GM23248 (cell line): Measurements from ENCODE around the gene KCND2. TPM values are rescaled to one million over a fixed set of nuclear protein-coding genes. Genes with fewer than 3 reads are reported as not detected.
A peak's percentile ranks its signal among the peaks of the same experiment; 100 is the strongest.
"Not testable (repeated sequence)": the region's sequence is repeated elsewhere in the genome, so short reads cannot be mapped to it uniquely, and the experiment has no call there.

Source experiments
- DNase-seq: peaks from one replicate; pipeline ENCODE4 v3.0.0-alpha.2; 2015
- H2AFZ ChIP-seq: fragments of 200-600 bp; sonication (generic); 2 replicates; pipeline ENCODE4 v1.6.1; 2016; ENCODE audit warnings: antibody characterized with exemption
- H3F3A ChIP-seq: fragments of 200-600 bp; sonication (generic); 2 replicates; pipeline ENCODE4 v1.6.1; 2016; ENCODE audit warnings: mild to moderate bottlenecking, antibody characterized with exemption, mixed run types; ENCODE audit not compliant: insufficient read depth
- H3K27ac ChIP-seq: fragments of 200-600 bp; sonication (generic); 2 replicates; pipeline ENCODE4 v1.5.1; 2016; ENCODE audit warnings: mild to moderate bottlenecking
- H3K27me3 ChIP-seq: fragments of 200-600 bp; sonication (generic); replicated peaks from 2 replicates; pipeline ENCODE4 v1.6.1; 2016; ENCODE audit warnings: mild to moderate bottlenecking; ENCODE audit not compliant: insufficient read depth
- H3K36me3 ChIP-seq: fragments of 200-600 bp; sonication (generic); 2 replicates; pipeline ENCODE4 v1.6.1; 2016; ENCODE audit warnings: low read depth, mild to moderate bottlenecking
- H3K4me1 ChIP-seq: fragments of 200-600 bp; sonication (generic); 2 replicates; pipeline ENCODE4 v1.6.1; 2016; ENCODE audit warnings: mild to moderate bottlenecking; ENCODE audit not compliant: insufficient read depth
- H3K4me2 ChIP-seq: fragments of 200-600 bp; sonication (generic); one replicate; pipeline ENCODE4 v1.6.1; 2016; ENCODE audit warnings: mild to moderate bottlenecking; ENCODE audit not compliant: unreplicated experiment
- H3K4me3 ChIP-seq: fragments of 200-600 bp; sonication (generic); 2 replicates; pipeline ENCODE4 v1.5.1; 2016; ENCODE audit warnings: mild to moderate bottlenecking
- H3K79me2 ChIP-seq: fragments of 200-600 bp; sonication (generic); 2 replicates; pipeline ENCODE4 v1.6.1; 2016; ENCODE audit warnings: mild to moderate bottlenecking; ENCODE audit not compliant: insufficient read depth
- H3K9ac ChIP-seq: fragments of 200-600 bp; sonication (generic); 2 replicates; pipeline ENCODE4 v1.6.1; 2016; ENCODE audit warnings: mild to moderate bottlenecking
- H3K9me2 ChIP-seq: fragments of 200-600 bp; sonication (generic); 2 replicates; pipeline ENCODE4 v1.6.1; 2016; ENCODE audit warnings: mixed run types, mild to moderate bottlenecking, moderate library complexity; ENCODE audit not compliant: insufficient read depth
- H3K9me3 ChIP-seq: fragments of 200-600 bp; sonication (generic); one replicate; pipeline ENCODE4 v1.6.1; 2017; ENCODE audit warnings: low read depth
- H4K20me1 ChIP-seq: fragments of 200-600 bp; sonication (generic); 2 replicates; pipeline ENCODE4 v1.6.0; 2016; ENCODE audit not compliant: insufficient read depth
- EZH2 ChIP-seq: fragments of 200-600 bp; sonication (generic); IDR thresholded peaks from 2 replicates; pipeline ENCODE4 v1.6.1; 2018; ENCODE audit warnings: antibody characterized with exemption, mild to moderate bottlenecking; ENCODE audit not compliant: insufficient read depth, poor library complexity, severe bottlenecking
- EZH2phosphoT487 ChIP-seq: fragments of 200-600 bp; sonication (generic); IDR thresholded peaks from 2 replicates; pipeline ENCODE4 v1.6.1; 2018; ENCODE audit warnings: antibody characterized with exemption, moderate library complexity, mild to moderate bottlenecking, low read depth; ENCODE audit not compliant: insufficient read depth
- WGBS, 2 experiments: methylation state at CpG; one replicate each; pipeline ENCODE4 v1.1.6; 2015 to 2017; ENCODE audit warnings: low lambda C conversion rate in 2 of 2, low coverage in 1 of 2; ENCODE audit errors: missing lambda C conversion rate in 2 of 2; 5-methylcytosine and 5-hydroxymethylcytosine counted together
- in situ Hi-C: fragments of 300-500 bp; cut with MboI; formaldehyde crosslinking; loops from 2 replicates; pipeline ENCODE4 v1.15.0; 2020
- polyA plus RNA-seq: library from polyadenylated mRNA; unstranded; fragments of >200 nt; fragmentation: Nextera tagmentation; extraction: Ambion mirVana; gene quantifications from 2 replicates; pipeline ENCODE4 v1.2.1, GENCODE V29; 2016
- total RNA-seq: library from RNA; depleted of rRNA; stranded (reverse); fragments of >200 nt; shearing (Covaris generic); gene quantifications from 2 replicates; pipeline ENCODE4 v1.2.3, GENCODE V29; 2014

KCND2 gene
- total and polyA plus RNA-seq, 2 experiments from 2014 or later: 0.35 to 1.5 TPM

DNA sequence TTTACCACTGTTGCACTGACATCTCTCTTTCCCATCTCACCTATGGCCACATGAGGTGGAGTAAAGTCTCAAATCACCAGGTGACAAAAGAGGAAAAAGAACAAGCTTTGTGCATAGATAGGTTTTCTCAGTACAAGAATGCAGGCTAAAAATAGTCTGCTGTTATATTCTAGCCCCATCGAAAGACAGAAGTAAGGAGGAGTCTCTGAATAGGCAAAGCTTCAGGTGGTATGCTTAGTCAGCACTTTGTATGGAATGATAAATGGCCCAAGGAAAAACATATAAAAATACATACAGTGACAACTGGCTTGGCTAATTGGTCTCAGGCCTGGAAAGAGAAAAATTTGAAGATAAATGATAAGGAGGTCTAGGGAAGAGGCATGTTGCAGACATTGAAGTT, 39.6 kb upstream of the KCND2 start:
- no peak for TF ChIP-seq EZH2
- TF ChIP-seq EZH2phosphoT487: no peak
- H3K4me3 ChIP-seq: no peak overlapping the region
- no peaks in the 10 kb centered on the region for H3K36me3 ChIP-seq
- H4K20me1 ChIP-seq: no peaks in the 10 kb centered on the region
- no peaks in the 10 kb centered on the region for H3F3A ChIP-seq
- no peaks in the 10 kb centered on the region for H3K27me3 ChIP-seq
- no peaks in the 10 kb centered on the region for H3K79me2 ChIP-seq
- DNase-seq: no peak
- no peak overlapping the region for H3K4me2 ChIP-seq
- H3K9me3 ChIP-seq: no peaks in the 10 kb centered on the region
- H3K9me2 ChIP-seq: no peaks in the 10 kb centered on the region
- no peaks in the 10 kb centered on the region for H3K4me1 ChIP-seq
- H3K27ac ChIP-seq: no peak overlapping the region
- in situ Hi-C loops: no loop called here
- no peak overlapping the region for H3K9ac ChIP-seq
- WGBS, 2 experiments: 6 to 16% methylated on average over 1 of the region's 1 CpG
- no peak overlapping the region for H2AFZ ChIP-seq

DNA sequence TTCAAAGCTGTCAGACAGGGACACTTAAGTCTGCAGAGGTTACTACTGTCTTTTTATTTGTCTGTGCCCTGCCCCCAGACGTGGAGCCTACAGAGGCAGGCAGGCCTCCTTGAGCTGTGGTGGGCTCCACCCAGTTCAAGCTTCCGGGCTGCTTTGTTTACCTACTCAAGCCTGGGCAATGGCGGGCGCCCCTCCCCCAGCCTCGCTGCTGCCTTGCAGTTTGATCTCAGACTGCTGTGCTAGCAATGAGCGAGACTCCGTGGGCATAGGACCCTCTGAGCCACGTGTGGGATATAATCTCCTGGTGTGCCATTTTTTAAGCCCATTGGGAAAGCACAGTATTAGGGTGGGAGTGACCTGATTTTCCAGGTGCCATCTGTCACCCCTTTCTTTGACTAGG, 32.6 kb upstream of the KCND2 start:
- H3K9me3 ChIP-seq, DNase-seq, H3K27ac ChIP-seq, in situ Hi-C loops, H3K9ac ChIP-seq, H3K36me3 ChIP-seq, H4K20me1 ChIP-seq, H3F3A ChIP-seq, H3K4me1 ChIP-seq, H3K9me2 ChIP-seq, H2AFZ ChIP-seq, H3K4me3 ChIP-seq, H3K27me3 ChIP-seq, H3K79me2 ChIP-seq, H3K4me2 ChIP-seq: not testable (repeated sequence)
- WGBS, 2 experiments: 29 to 42% methylated on average over 7 to 8 of the region's 8 CpGs

DNA sequence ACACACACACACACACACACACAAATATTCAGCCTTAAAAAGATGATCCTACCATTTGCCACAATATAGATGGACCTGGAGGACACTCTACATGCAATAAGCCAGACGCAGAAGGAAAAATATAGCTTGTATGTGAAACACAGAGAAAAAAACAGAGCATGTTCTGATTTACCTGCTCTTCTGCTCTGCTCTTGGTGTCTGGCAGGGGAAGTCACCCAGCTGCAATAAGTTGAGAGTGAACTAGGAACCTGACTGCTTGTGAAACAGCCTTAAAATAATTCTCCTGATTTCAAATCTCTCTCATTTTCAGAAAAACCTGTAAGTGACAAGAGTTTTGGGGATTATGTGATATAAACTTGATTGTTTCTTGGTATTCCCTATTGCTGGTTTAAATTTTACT, 31.0 kb upstream of the KCND2 start:
- no peaks in the 10 kb centered on the region for H3K27me3 ChIP-seq
- DNase-seq: no peak
- H3K4me2 ChIP-seq: no peak overlapping the region
- in situ Hi-C loops: no loop called here
- H4K20me1 ChIP-seq: no peaks in the 10 kb centered on the region
- H2AFZ ChIP-seq: no peak overlapping the region
- H3K79me2 ChIP-seq: no peaks in the 10 kb centered on the region
- H3K9me3 ChIP-seq: no peaks in the 10 kb centered on the region
- H3F3A ChIP-seq: no peaks in the 10 kb centered on the region
- no peaks in the 10 kb centered on the region for H3K9me2 ChIP-seq
- H3K9ac ChIP-seq: no peak overlapping the region
- 62 to 75% methylated on average over 1 of the region's 1 CpG for WGBS, 2 experiments
- no peaks in the 10 kb centered on the region for H3K36me3 ChIP-seq
- TF ChIP-seq EZH2 (no peak), EZH2phosphoT487 (no peak)
- no peak overlapping the region for H3K27ac ChIP-seq
- no peaks in the 10 kb centered on the region for H3K4me1 ChIP-seq
- no peak overlapping the region for H3K4me3 ChIP-seq

DNA sequence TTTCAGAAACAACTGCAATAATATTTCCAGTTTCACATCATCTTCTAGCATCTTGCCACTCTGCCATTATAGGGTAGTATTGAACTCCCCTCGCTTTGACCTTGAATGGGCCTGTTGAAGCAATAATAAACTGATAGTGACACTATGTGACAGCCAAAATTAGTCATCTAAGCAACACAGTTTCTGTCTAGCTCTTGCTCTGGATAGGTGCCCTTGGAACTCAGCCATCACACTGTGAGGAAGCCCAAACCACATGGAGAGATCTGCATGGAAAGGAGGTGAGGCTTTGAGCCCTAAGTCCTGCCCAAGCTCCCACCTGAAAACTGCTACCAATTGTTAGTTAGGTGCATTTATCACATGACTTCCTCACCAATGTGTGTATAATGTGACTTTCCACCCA, 18.1 kb upstream of the KCND2 start:
- Histone ChIP-seq H4K20me1 (no peaks in the 10 kb centered on the region), H3K4me3 (no peak overlapping the region), H3K36me3 (no peaks in the 10 kb centered on the region), H3K27me3 (no peaks in the 10 kb centered on the region), H3K79me2 (no peaks in the 10 kb centered on the region), H3F3A (no peaks in the 10 kb centered on the region), H3K27ac (no peak overlapping the region), H2AFZ (no peak overlapping the region), H3K9me2 (no peaks in the 10 kb centered on the region), H3K9me3 (no peaks in the 10 kb centered on the region), H3K9ac (no peak overlapping the region), H3K4me2 (no peak overlapping the region), H3K4me1 (peaks cover 7% of the 10 kb centered on the region)
- in situ Hi-C loops: no loop called here
- DNase-seq: peak; percentile 4
- WGBS, 2 experiments: 11 to 24% methylated on average over 1 of the region's 1 CpG
- no peak for TF ChIP-seq EZH2phosphoT487
- TF ChIP-seq EZH2: no peak

DNA sequence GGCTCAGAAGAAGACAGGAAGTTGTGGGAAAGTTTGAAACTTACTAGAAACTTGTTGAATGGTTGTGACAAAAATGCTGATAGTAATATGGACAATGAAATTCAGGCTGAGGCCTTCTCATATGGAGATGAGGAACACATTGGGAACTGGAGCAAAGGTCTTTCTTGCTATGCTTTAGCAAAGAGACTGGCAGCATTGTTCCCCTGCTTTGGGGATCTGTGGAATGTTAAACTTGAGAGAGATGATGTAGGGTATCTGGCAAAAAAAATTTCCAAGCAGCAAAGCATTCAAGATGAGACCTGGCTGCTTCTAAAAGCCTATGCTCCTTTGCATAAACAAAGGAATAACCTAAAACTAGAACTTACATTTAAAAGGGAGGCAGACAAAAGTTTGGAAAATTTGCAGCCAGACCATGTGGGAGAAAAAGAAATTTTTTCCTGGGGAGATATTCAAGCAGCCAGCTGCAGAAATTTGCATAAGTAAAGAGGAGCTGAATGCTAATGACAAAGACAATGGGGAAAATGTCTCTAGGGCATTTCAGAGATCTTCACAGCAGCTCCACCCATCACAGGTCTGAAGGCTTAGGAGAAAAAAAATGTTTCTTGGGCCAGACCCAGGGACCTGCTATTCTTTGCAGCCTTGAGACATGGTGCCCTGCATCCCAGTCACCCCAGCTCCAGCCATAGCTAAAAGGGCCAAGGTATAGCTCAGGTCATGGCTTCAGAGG, 16.5 kb upstream of the KCND2 start:
- TF ChIP-seq EZH2phosphoT487 (no peak), EZH2 (no peak)
- Histone ChIP-seq H3K36me3 (no peaks in the 10 kb centered on the region), H3K9ac (no peak overlapping the region), H3K4me3 (no peak overlapping the region), H3F3A (no peaks in the 10 kb centered on the region), H3K4me2 (no peak overlapping the region), H2AFZ (no peak overlapping the region), H3K9me2 (no peaks in the 10 kb centered on the region), H3K27ac (no peak overlapping the region), H3K9me3 (no peaks in the 10 kb centered on the region), H3K79me2 (no peaks in the 10 kb centered on the region), H3K4me1 (peaks cover 8% of the 10 kb centered on the region), H4K20me1 (no peaks in the 10 kb centered on the region), H3K27me3 (no peaks in the 10 kb centered on the region)
- in situ Hi-C loops: no loop called here
- DNase-seq: no peak
